ENCODE results near the gene GMPPA.
A peak's percentile ranks its signal among the peaks of the same experiment; 100 is the strongest.

Gene GMPPA

GRCh38 chr2:219486380-219486959 lies 12.2 kb upstream of the GMPPA start:
- no peak for DNase-seq

GRCh38 chr2:219488149-219488843 lies 10.4 kb upstream of the GMPPA start:
- DNase-seq: no peak

GRCh38 chr2:219488844-219489194 lies 9.9 kb upstream of the GMPPA start:
- no peak for DNase-seq

- no peak for DNase-seq
These were observed 9.4 kb upstream of the GMPPA start for GRCh38 chr2:219489315-219489714.

GRCh38 chr2:219490186-219490585 lies 8.5 kb upstream of the GMPPA start:
- DNase-seq: no peak

- no peak for DNase-seq
These were observed 8.0 kb upstream of the GMPPA start for GRCh38 chr2:219490600-219491130.

- no peak for DNase-seq
These were observed 7.3 kb upstream of the GMPPA start for GRCh38 chr2:219491278-219491963.

GRCh38 chr2:219492575-219492974 lies 6.1 kb upstream of the GMPPA start:
- DNase-seq: no peak

GRCh38 chr2:219493086-219493485 lies 5.6 kb upstream of the GMPPA start:
- no peak for DNase-seq

GRCh38 chr2:219494952-219495530 lies 3.6 kb upstream of the GMPPA start:
- no peak for DNase-seq

GRCh38 chr2:219495531-219496122 lies 3.1 kb upstream of the GMPPA start:
- DNase-seq: peak; percentile 54

- no peak for DNase-seq
These were observed 2.4 kb upstream of the GMPPA start for GRCh38 chr2:219496247-219496824.

- DNase-seq: no peak
These were observed 1.7 kb upstream of the GMPPA start for GRCh38 chr2:219496825-219497494.

- DNase-seq: no peak
These were observed 1.0 kb upstream of the GMPPA start for GRCh38 chr2:219497495-219498279.

- no peak for DNase-seq
These were observed 292 bp downstream of the GMPPA start for GRCh38 chr2:219499058-219499307.

GRCh38 chr2:219499555-219499954 lies 864 bp downstream of the GMPPA start:
- no peak for DNase-seq

GRCh38 chr2:219500135-219500534 lies 1.4 kb downstream of the GMPPA start:
- DNase-seq: no peak

GRCh38 chr2:219501849-219502248 lies 3.2 kb downstream of the GMPPA start:
- DNase-seq: no peak

GRCh38 chr2:219502618-219503017 lies 3.9 kb downstream of the GMPPA start:
- DNase-seq: no peak

GRCh38 chr2:219505585-219505984 lies 6.9 kb downstream of the GMPPA start:
- no peak for DNase-seq

GRCh38 chr2:219506153-219506801 lies 7.6 kb downstream of the GMPPA start:
- no peak for DNase-seq

All from activated naive CD4-positive, alpha-beta T cell treated with anti-CD3 and anti-CD28 coated beads, Interleukin-2, amount 50 U/mL, for 16 hours (primary cell).